NT2/D1 (cell line): ENCODE measurements around the gene ERGIC3.

Experiments used
- YY1 ChIP-seq: IDR thresholded peaks from 2 replicates; pipeline ENCODE4 v1.6.1; 2011; ENCODE audit not compliant: insufficient read length, insufficient read depth
- ZNF274 ChIP-seq: IDR thresholded peaks from 2 replicates; pipeline ENCODE4 v1.6.1; 2011; ENCODE audit warnings: mild to moderate bottlenecking, low read depth, low read length

DNA sequence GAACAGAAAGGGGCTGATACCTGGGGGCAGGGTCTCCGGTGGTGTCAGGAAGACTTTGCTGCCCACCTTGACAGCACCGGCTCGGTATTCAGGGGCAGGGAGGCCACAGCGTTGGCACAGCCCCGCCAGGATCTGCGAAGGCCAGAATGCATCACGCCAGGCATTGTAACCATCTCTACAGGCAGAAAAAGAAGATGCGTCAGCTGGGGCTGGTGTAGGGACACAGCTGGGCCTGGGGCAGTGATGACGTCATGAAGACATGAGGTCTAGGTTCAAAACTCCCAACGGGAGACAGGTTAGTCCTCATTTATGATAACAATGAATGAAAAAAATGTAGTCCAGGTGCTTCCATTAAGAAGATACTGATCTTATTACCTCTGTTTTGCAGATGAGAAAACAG, 22.0 kb downstream of the ERGIC3 start:
- no peak for TF ChIP-seq YY1
- no peak for TF ChIP-seq ZNF274
